Stimulated activated CD4-positive, alpha-beta T cell treated with anti-CD3 and anti-CD28 coated beads, Interleukin-1b, Interleukin-23, amount 100 ng/mL, for 4 hours (primary cell): Measurements from ENCODE around the gene SLC49A3.
"Not testable (repeated sequence)": the region's sequence is repeated elsewhere in the genome, so short reads cannot be mapped to it uniquely, and the experiment has no call there.

Experiments
- DNase-seq, 2 donors: peaks; one replicate each; pipeline ENCODE4 v3.0.0-alpha.2; 2020; ENCODE audit warnings: low read depth in 2 of 2

SLC49A3 gene

GRCh38 chr4:703336-704197 lies 14.6 kb upstream of the SLC49A3 start:
- DNase-seq: no peak

- DNase-seq: no peak
Observed at GRCh38 chr4:702618-703048, 13.7 kb upstream of the SLC49A3 start.

GRCh38 chr4:700587-701264 lies 11.8 kb upstream of the SLC49A3 start:
- DNase-seq: no peak

GRCh38 chr4:699816-700580 lies 11.0 kb upstream of the SLC49A3 start:
- no peak for DNase-seq

- not testable (repeated sequence) for DNase-seq
Observed at GRCh38 chr4:694341-694940, 5.5 kb upstream of the SLC49A3 start.

- DNase-seq: no peak
Observed at GRCh38 chr4:692771-693554, 4.0 kb upstream of the SLC49A3 start.

GRCh38 chr4:689723-690122 lies 772 bp upstream of the SLC49A3 start:
- no peak for DNase-seq

GRCh38 chr4:687971-688853 lies 739 bp downstream of the SLC49A3 start:
- DNase-seq: no peak

GRCh38 chr4:687048-687970 lies 1.6 kb downstream of the SLC49A3 start:
- DNase-seq: no peak

- no peak for DNase-seq
Observed at GRCh38 chr4:686413-687040, 2.4 kb downstream of the SLC49A3 start.

- DNase-seq: no peak
Observed at GRCh38 chr4:685679-686412, 3.1 kb downstream of the SLC49A3 start.

- no peak for DNase-seq
Observed at GRCh38 chr4:684623-685327, 4.2 kb downstream of the SLC49A3 start.

- DNase-seq: no peak
Observed at GRCh38 chr4:683982-684622, 4.8 kb downstream of the SLC49A3 start.

- DNase-seq: no peak
Observed at GRCh38 chr4:683247-683897, 5.6 kb downstream of the SLC49A3 start.

GRCh38 chr4:682490-683172 lies 6.3 kb downstream of the SLC49A3 start:
- DNase-seq: no peak
